Measurements from ENCODE around the gene TEX29. TPM values are rescaled to one million over a fixed set of nuclear protein-coding genes. Genes with fewer than 3 reads are reported as not detected.

Gene TEX29
- 0.13 to 0.38 TPM in 2 of 5 replicates, not detected in the others for total RNA-seq (2022; extraction: Qiagen RNA extraction)

DNA sequence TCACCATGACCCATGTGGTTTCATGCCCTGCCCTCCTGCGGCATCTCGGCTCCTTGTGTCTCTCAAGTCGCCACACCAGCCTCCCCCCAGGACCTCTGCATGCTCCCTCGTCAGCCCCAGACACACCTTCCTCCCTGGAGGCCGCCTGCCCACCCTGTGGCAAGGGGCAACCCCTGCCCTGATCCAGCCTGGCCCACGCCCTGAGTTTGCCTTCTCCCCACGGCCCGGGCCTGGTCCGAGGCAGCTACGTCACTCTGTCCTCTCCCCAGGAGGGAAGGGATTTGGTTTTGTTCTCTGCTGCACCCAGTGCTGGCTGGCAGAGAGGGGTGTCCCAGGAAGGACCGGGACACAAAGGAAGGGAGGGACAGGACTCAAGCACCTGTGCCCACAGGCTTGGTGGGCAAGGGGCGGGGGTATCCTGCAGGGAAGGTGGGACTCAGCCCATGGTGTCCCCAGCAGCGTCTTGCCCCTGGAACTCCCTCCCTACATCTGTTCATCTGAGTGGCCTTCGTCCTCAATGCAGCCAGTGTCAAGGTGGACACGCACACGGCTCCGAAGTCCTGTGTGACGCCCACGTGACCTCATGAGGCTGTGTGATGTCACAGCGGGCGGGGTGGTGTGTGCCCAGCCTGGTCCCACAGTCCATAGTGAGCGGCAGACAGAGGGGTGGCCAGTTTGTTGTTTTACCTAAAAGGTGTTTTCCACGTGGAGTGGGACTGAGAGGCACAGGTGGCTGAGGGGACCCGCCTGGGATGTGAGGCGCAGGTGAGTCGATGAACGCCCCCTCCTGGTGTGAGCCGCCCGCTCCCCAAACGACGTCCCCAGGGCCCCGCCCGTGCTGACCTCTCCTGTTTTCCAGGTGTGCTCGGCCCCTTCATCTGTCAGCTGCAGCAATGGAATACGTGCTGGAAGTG lies at the start of gene TEX29:
TEX29 (plus strand) TSS at position 645 of the 914 bp plus-strand sequence; CDS start at position 894, 249 bp downstream.

Other genes starting within 250 kb of the TEX29 start
- 19.5 to 23.8 TPM (median 21.2 TPM) in 5 replicates for gene ARHGEF7, start 205.3 kb upstream of the TEX29 start, total RNA-seq (2022; extraction: Qiagen RNA extraction)

All from A549 treated with dexamethasone at 1 μM for 4 hours (cell line).